ENCODE results near the gene CLTA. TPM values are rescaled to one million over a fixed set of nuclear protein-coding genes. Genes with fewer than 3 reads are reported as not detected.
"Not testable (repeated sequence)": the region's sequence is repeated elsewhere in the genome, so short reads cannot be mapped to it uniquely, and the experiment has no call there.

CLTA gene
- polyA plus RNA-seq, 3 donors, result 260 to 301 (median 281) TPM

- DNase-seq, result no peak
Observed at GRCh38 chr9:36218011-36218410, 27.3 kb downstream of the CLTA start.

- DNase-seq, result no peak
Observed at GRCh38 chr9:36218411-36218901, 27.7 kb downstream of the CLTA start.

- no peak for DNase-seq
Observed at GRCh38 chr9:36221667-36222066, 30.9 kb downstream of the CLTA start.

- DNase-seq, result no peak
Observed at GRCh38 chr9:36222449-36222848, 31.7 kb downstream of the CLTA start.

- no peak for DNase-seq
Observed at GRCh38 chr9:36237230-36237629, 46.5 kb downstream of the CLTA start.

- not testable (repeated sequence) for DNase-seq
Observed at GRCh38 chr9:36239205-36239604, 48.5 kb downstream of the CLTA start.

- DNase-seq, result not testable (repeated sequence)
Observed at GRCh38 chr9:36239675-36240074, 49.0 kb downstream of the CLTA start.

- no peak for DNase-seq
Observed at GRCh38 chr9:36245906-36246305, 55.2 kb downstream of the CLTA start.

- DNase-seq, result no peak
Observed at GRCh38 chr9:36247356-36247755, 56.6 kb downstream of the CLTA start.

- peak; percentile 33 for DNase-seq
Observed at GRCh38 chr9:36248061-36248460, 57.3 kb downstream of the CLTA start.

- no peak for DNase-seq
Observed at GRCh38 chr9:36249189-36249588, 58.5 kb downstream of the CLTA start.

- no peak for DNase-seq
Observed at GRCh38 chr9:36250079-36250478, 59.4 kb downstream of the CLTA start.

- no peak for DNase-seq
Observed at GRCh38 chr9:36251428-36251827, 60.7 kb downstream of the CLTA start.

GRCh38 chr9:36258208-36258995 is 67.7 kb downstream of the CLTA start, which contains the start of gene GNE:
Gene GNE, minus strand, starts transcription at chr9:36258448. Its CDS starts 9,093 bp downstream, at chr9:36249355.
- peak; percentile 97 for DNase-seq

- DNase-seq, result no peak
Observed at GRCh38 chr9:36258996-36259533, 68.3 kb downstream of the CLTA start.

Other genes starting within 250 kb of the CLTA start
- not detected for gene OR2S2, start 232.8 kb upstream of the CLTA start, polyA plus RNA-seq (ENCODE audit: insufficient read length in 3 of 3)
- gene RECK, start 154.0 kb upstream of the CLTA start, polyA plus RNA-seq (ENCODE audit: insufficient read length in 3 of 3), result 10 to 100 TPM; 25.4 to 28.1 (median 26.5) TPM
- 10 to 100 TPM; 36.7 to 42.6 (median 41.9) TPM for gene GLIPR2, start 54.2 kb upstream of the CLTA start, polyA plus RNA-seq (ENCODE audit: insufficient read length in 3 of 3)
- gene CCIN, start 21.5 kb upstream of the CLTA start, polyA plus RNA-seq (ENCODE audit: insufficient read length in 3 of 3), result under 1 TPM; 0.27 to 0.54 (median 0.29) TPM
- gene GNE, start 67.5 kb downstream of the CLTA start, polyA plus RNA-seq (ENCODE audit: insufficient read length in 3 of 3), result 10 to 100 TPM; 15.8 to 21.5 (median 18.3) TPM
- gene RNF38, start 209.3 kb downstream of the CLTA start, polyA plus RNA-seq (ENCODE audit: insufficient read length in 3 of 3), result 10 to 100 TPM; 42.9 to 52.7 (median 44.3) TPM

Measured in renal pelvis (tissue), 4 donors.